GM23338 (cell line): ENCODE data around the gene CACNA1A. TPM values are rescaled to one million over a fixed set of nuclear protein-coding genes. Genes with fewer than 3 reads are reported as not detected.

Experiments
- ATAC-seq: fragments of 200-7000 bp; cut with Tn5 transposase; 3 replicates; pipeline ENCODE4 v1.9.1; 2020
- DNase-seq: peaks from one replicate; pipeline ENCODE4 v3.0.0-alpha.2; 2015; ENCODE audit warnings: low spot score
- H2AFZ ChIP-seq: fragments of 200-600 bp; sonication (generic); 2 replicates; pipeline ENCODE4 v1.8.0; 2016; ENCODE audit warnings: antibody characterized with exemption, mild to moderate bottlenecking, moderate library complexity
- H3F3A ChIP-seq: fragments of 200-600 bp; sonication (generic); replicated peaks from 2 replicates; pipeline ENCODE4 v1.8.0; 2017; ENCODE audit warnings: antibody characterized with exemption, mixed run types, low read depth
- H3K27ac ChIP-seq: fragments of 200-600 bp; sonication (generic); 2 replicates; pipeline ENCODE4 v1.6.1; 2016; ENCODE audit warnings: low read depth
- H3K27me3 ChIP-seq: fragments of 200-600 bp; sonication (generic); 2 replicates; pipeline ENCODE4 v1.8.0; 2016; ENCODE audit warnings: mild to moderate bottlenecking, mixed run types, moderate library complexity; ENCODE audit not compliant: insufficient read depth
- H3K36me3 ChIP-seq: fragments of 200-600 bp; sonication (generic); 2 replicates; pipeline ENCODE4 v1.8.0; 2016; ENCODE audit warnings: mild to moderate bottlenecking; ENCODE audit not compliant: insufficient read depth
- H3K4me1 ChIP-seq: fragments of 200-600 bp; sonication (generic); 2 replicates; pipeline ENCODE4 v1.8.0; 2016; ENCODE audit warnings: mild to moderate bottlenecking, moderate library complexity; ENCODE audit not compliant: insufficient read depth
- H3K4me2 ChIP-seq: fragments of 200-600 bp; sonication (generic); 2 replicates; pipeline ENCODE4 v1.7.1; 2017; ENCODE audit warnings: mixed run types
- H3K4me3 ChIP-seq: fragments of 200-600 bp; sonication (generic); 2 replicates; pipeline ENCODE4 v1.6.1; 2016; ENCODE audit warnings: mixed run types
- H3K79me2 ChIP-seq: fragments of 200-600 bp; sonication (generic); replicated peaks from 2 replicates; pipeline ENCODE4 v1.8.0; 2017; ENCODE audit warnings: mild to moderate bottlenecking; ENCODE audit not compliant: insufficient read depth
- H3K9me2 ChIP-seq: fragments of 200-600 bp; sonication (generic); 2 replicates; pipeline ENCODE4 v1.8.0; 2017; ENCODE audit not compliant: insufficient read depth
- H4K20me1 ChIP-seq: fragments of 200-600 bp; sonication (generic); replicated peaks from 2 replicates; pipeline ENCODE4 v1.8.0; 2017; ENCODE audit warnings: mild to moderate bottlenecking; ENCODE audit not compliant: insufficient read depth
- H3K27ac Mint-ChIP-seq: 2 replicates; pipeline ENCODE4 v1.8.0; 2020; ENCODE audit warnings: inconsistent platforms, mild to moderate bottlenecking, moderate library complexity, mixed read lengths
- H3K27me3 Mint-ChIP-seq: 3 replicates; pipeline ENCODE4 v1.8.0; 2022; ENCODE audit warnings: low read depth, mild to moderate bottlenecking, moderate library complexity, mixed read lengths, inconsistent platforms; ENCODE audit not compliant: insufficient read depth, poor library complexity
- H3K36me3 Mint-ChIP-seq: 3 replicates; pipeline ENCODE4 v1.8.0; 2021; ENCODE audit warnings: low read depth, mild to moderate bottlenecking, inconsistent platforms, moderate library complexity, mixed read lengths
- H3K4me1 Mint-ChIP-seq: 3 replicates; pipeline ENCODE4 v1.8.0; 2020; ENCODE audit warnings: mild to moderate bottlenecking, inconsistent platforms, mixed read lengths
- H3K4me3 Mint-ChIP-seq: 3 replicates; pipeline ENCODE4 v1.8.0; 2021; ENCODE audit warnings: moderate library complexity, mild to moderate bottlenecking, inconsistent platforms, mixed read lengths
- H3K9me3 Mint-ChIP-seq: 3 replicates; pipeline ENCODE4 v1.8.0; 2020; ENCODE audit warnings: moderate library complexity, mild to moderate bottlenecking, inconsistent platforms, mixed read lengths
- CREB1 ChIP-seq: fragments of 250-450 bp; sonication (Bioruptor Pico); IDR thresholded peaks from 2 replicates; pipeline ENCODE4 v1.5.0; 2020; ENCODE audit warnings: low read depth, mild to moderate bottlenecking, moderate library complexity
- EZH2 ChIP-seq: fragments of 200-600 bp; sonication (generic); IDR thresholded peaks from one replicate; pipeline ENCODE4 v1.8.0; 2017; ENCODE audit warnings: antibody characterized with exemption, mild to moderate bottlenecking, low read depth; ENCODE audit not compliant: unreplicated experiment
- EZH2phosphoT487 ChIP-seq: fragments of 200-600 bp; sonication (generic); IDR thresholded peaks from one replicate; pipeline ENCODE4 v1.8.1; 2018; ENCODE audit warnings: antibody characterized with exemption; ENCODE audit not compliant: unreplicated experiment
- JUNB ChIP-seq: IDR thresholded peaks from one replicate; pipeline ENCODE4 v1.6.1; 2016; ENCODE audit warnings: antibody characterized with exemption; ENCODE audit not compliant: unreplicated experiment
- NANOG ChIP-seq: IDR thresholded peaks from 2 replicates; pipeline ENCODE4 v1.6.1; 2016; ENCODE audit warnings: antibody characterized with exemption, borderline replicate concordance
- POLR2AphosphoS5 ChIP-seq: IDR thresholded peaks from 2 replicates; pipeline ENCODE4 v1.6.1; 2016; ENCODE audit warnings: antibody characterized with exemption, low read depth
- STAT1 ChIP-seq: IDR thresholded peaks from one replicate; pipeline ENCODE4 v1.6.1; 2016; ENCODE audit warnings: antibody characterized with exemption; ENCODE audit not compliant: unreplicated experiment
- ZNF114 ChIP-seq: fragments of 250-450 bp; sonication (Bioruptor Pico); IDR thresholded peaks from 2 replicates; pipeline ENCODE4 v1.5.0; 2020; ENCODE audit warnings: mild to moderate bottlenecking, moderate library complexity
- ZNF331 ChIP-seq: fragments of 250-450 bp; sonication (Bioruptor Pico); IDR thresholded peaks from 2 replicates; pipeline ENCODE4 v1.5.0; 2020; ENCODE audit warnings: low read depth, mild to moderate bottlenecking, moderate library complexity
- polyA plus RNA-seq: library from polyadenylated mRNA; unstranded; fragments of >200 nt; fragmentation: Nextera tagmentation; extraction: Ambion mirVana; gene quantifications from 2 replicates; pipeline ENCODE4 v1.2.1, GENCODE V29; 2016
- total RNA-seq: library from RNA; depleted of rRNA; stranded (reverse); fragments of >200 nt; shearing (Covaris generic); gene quantifications from 2 replicates; pipeline ENCODE4 v1.2.3, GENCODE V29; 2014
- TF ChIP-seq, protein P1 (sequence below): fragments of 250-450 bp; sonication (Bioruptor Pico); IDR thresholded peaks from 2 replicates; pipeline ENCODE4 v1.5.0; 2020; ENCODE audit warnings: mild to moderate bottlenecking, moderate library complexity
- TF ChIP-seq, protein P2 (sequence below): IDR thresholded peaks from one replicate; pipeline ENCODE4 v1.6.1; 2018; ENCODE audit warnings: antibody characterized with exemption; ENCODE audit not compliant: unreplicated experiment

Gene CACNA1A
- total and polyA plus RNA-seq, 2 experiments from 2014 or later = 7.4 to 20.3 TPM

- TF ChIP-seq, protein P1, sequence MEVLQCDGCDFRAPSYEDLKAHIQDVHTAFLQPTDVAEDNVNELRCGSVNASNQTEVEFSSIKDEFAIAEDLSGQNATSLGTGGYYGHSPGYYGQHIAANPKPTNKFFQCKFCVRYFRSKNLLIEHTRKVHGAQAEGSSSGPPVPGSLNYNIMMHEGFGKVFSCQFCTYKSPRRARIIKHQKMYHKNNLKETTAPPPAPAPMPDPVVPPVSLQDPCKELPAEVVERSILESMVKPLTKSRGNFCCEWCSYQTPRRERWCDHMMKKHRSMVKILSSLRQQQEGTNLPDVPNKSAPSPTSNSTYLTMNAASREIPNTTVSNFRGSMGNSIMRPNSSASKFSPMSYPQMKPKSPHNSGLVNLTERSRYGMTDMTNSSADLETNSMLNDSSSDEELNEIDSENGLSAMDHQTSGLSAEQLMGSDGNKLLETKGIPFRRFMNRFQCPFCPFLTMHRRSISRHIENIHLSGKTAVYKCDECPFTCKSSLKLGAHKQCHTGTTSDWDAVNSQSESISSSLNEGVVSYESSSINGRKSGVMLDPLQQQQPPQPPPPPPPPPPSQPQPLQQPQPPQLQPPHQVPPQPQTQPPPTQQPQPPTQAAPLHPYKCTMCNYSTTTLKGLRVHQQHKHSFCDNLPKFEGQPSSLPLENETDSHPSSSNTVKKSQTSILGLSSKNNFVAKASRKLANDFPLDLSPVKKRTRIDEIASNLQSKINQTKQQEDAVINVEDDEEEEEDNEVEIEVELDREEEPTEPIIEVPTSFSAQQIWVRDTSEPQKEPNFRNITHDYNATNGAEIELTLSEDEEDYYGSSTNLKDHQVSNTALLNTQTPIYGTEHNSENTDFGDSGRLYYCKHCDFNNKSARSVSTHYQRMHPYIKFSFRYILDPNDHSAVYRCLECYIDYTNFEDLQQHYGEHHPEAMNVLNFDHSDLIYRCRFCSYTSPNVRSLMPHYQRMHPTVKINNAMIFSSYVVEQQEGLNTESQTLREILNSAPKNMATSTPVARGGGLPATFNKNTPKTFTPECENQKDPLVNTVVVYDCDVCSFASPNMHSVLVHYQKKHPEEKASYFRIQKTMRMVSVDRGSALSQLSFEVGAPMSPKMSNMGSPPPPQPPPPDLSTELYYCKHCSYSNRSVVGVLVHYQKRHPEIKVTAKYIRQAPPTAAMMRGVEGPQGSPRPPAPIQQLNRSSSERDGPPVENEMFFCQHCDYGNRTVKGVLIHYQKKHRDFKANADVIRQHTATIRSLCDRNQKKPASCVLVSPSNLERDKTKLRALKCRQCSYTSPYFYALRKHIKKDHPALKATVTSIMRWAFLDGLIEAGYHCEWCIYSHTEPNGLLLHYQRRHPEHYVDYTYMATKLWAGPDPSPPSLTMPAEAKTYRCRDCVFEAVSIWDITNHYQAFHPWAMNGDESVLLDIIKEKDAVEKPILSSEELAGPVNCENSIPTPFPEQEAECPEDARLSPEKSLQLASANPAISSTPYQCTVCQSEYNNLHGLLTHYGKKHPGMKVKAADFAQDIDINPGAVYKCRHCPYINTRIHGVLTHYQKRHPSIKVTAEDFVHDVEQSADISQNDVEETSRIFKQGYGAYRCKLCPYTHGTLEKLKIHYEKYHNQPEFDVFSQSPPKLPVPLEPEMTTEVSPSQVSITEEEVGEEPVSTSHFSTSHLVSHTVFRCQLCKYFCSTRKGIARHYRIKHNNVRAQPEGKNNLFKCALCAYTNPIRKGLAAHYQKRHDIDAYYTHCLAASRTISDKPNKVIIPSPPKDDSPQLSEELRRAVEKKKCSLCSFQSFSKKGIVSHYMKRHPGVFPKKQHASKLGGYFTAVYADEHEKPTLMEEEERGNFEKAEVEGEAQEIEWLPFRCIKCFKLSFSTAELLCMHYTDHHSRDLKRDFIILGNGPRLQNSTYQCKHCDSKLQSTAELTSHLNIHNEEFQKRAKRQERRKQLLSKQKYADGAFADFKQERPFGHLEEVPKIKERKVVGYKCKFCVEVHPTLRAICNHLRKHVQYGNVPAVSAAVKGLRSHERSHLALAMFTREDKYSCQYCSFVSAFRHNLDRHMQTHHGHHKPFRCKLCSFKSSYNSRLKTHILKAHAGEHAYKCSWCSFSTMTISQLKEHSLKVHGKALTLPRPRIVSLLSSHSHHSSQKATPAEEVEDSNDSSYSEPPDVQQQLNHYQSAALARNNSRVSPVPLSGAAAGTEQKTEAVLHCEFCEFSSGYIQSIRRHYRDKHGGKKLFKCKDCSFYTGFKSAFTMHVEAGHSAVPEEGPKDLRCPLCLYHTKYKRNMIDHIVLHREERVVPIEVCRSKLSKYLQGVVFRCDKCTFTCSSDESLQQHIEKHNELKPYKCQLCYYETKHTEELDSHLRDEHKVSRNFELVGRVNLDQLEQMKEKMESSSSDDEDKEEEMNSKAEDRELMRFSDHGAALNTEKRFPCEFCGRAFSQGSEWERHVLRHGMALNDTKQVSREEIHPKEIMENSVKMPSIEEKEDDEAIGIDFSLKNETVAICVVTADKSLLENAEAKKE = no peak
Measured at GRCh38 chr19:13172346-13173138, 333.7 kb downstream of the CACNA1A start (continued).

GRCh38 chr19:13171146-13171545, 335.1 kb downstream of the CACNA1A start:
- H3K27ac ChIP-seq = no peak overlapping the region
- no peaks in the 10 kb centered on the region for H3K9me2 ChIP-seq
- no peak overlapping the region for H3K4me3 ChIP-seq
- H3K9me3 Mint-ChIP-seq = peaks cover 3% of the 10 kb centered on the region; the same call in 1 of the 3 replicates
- no peaks in the 10 kb centered on the region for H3K36me3 ChIP-seq
- peaks cover 32% of the 10 kb centered on the region for H3K4me1 ChIP-seq
- no peaks in the 10 kb centered on the region for H3K27me3 ChIP-seq
- no peaks in the 10 kb centered on the region for H4K20me1 ChIP-seq
- H3K79me2 ChIP-seq = peaks cover 10% of the 10 kb centered on the region
- DNase-seq = no peak
- no peak overlapping the region for H2AFZ ChIP-seq
- H3K4me1 Mint-ChIP-seq = peaks cover 30% of the 10 kb centered on the region
- H3K4me2 ChIP-seq = no peak overlapping the region
- peaks cover 3% of the 10 kb centered on the region for H3K27me3 Mint-ChIP-seq
- peaks cover 16% of the 10 kb centered on the region; the same call in 1 of the 2 replicates for H3F3A ChIP-seq
- ATAC-seq = no peak
- H3K36me3 Mint-ChIP-seq = peaks cover 19% of the 10 kb centered on the region
- H3K27ac Mint-ChIP-seq = no peak overlapping the region
- H3K4me3 Mint-ChIP-seq = no peak overlapping the region
- TF ChIP-seq STAT1 (no peak), JUNB (no peak), EZH2 (no peak), POLR2AphosphoS5 (no peak), ZNF114 (CRISPR knock-in tag) (no peak), NANOG (no peak), ZNF331 (no peak), CREB1 (no peak), EZH2phosphoT487 (no peak)
- TF ChIP-seq, protein P2, sequence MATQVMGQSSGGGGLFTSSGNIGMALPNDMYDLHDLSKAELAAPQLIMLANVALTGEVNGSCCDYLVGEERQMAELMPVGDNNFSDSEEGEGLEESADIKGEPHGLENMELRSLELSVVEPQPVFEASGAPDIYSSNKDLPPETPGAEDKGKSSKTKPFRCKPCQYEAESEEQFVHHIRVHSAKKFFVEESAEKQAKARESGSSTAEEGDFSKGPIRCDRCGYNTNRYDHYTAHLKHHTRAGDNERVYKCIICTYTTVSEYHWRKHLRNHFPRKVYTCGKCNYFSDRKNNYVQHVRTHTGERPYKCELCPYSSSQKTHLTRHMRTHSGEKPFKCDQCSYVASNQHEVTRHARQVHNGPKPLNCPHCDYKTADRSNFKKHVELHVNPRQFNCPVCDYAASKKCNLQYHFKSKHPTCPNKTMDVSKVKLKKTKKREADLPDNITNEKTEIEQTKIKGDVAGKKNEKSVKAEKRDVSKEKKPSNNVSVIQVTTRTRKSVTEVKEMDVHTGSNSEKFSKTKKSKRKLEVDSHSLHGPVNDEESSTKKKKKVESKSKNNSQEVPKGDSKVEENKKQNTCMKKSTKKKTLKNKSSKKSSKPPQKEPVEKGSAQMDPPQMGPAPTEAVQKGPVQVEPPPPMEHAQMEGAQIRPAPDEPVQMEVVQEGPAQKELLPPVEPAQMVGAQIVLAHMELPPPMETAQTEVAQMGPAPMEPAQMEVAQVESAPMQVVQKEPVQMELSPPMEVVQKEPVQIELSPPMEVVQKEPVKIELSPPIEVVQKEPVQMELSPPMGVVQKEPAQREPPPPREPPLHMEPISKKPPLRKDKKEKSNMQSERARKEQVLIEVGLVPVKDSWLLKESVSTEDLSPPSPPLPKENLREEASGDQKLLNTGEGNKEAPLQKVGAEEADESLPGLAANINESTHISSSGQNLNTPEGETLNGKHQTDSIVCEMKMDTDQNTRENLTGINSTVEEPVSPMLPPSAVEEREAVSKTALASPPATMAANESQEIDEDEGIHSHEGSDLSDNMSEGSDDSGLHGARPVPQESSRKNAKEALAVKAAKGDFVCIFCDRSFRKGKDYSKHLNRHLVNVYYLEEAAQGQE = no peak
